Suprapubic skin (tissue), 3 donors: ENCODE data around the gene AKR1C2.

ENCODE experiments used
- POLR2AphosphoS5 ChIP-seq, 3 donors: sonication (generic); formaldehyde crosslinking; IDR thresholded peaks; one replicate each; pipeline ENCODE4 v1.6.1; 2017; ENCODE audit warnings: antibody characterized with exemption in 3 of 3
- TF ChIP-seq, protein P1 (sequence below), 2 donors: fragments of 200-600 bp in 1 of 2; fragments of 450-650 bp in 1 of 2; sonication (generic) in 1 of 2; IDR thresholded peaks; one replicate each; pipeline ENCODE4 v1.5.1; 2016 to 2019; ENCODE audit warnings: antibody characterized with exemption in 2 of 2, mild to moderate bottlenecking in 1 of 2, moderate library complexity in 1 of 2

DNA sequence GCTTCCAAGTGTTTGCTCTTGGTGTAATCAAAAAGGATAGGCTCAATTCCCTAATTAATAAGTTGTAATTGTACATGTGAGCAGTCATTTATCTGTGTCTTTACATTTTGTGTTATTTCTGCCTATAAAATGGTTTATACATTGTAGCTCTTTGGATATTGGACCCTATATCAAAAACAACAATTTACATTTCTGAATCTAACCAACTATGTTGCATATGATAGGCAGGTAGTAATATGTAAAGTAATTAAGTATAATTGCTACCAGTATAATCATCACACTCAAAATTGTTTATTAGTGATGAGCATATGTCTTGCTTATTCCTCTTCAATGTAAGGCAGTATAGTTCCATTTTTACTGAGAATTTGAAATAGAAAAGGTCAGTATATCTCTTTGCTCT, 26.6 kb downstream of the AKR1C2 start:
- TF ChIP-seq, protein P1, sequence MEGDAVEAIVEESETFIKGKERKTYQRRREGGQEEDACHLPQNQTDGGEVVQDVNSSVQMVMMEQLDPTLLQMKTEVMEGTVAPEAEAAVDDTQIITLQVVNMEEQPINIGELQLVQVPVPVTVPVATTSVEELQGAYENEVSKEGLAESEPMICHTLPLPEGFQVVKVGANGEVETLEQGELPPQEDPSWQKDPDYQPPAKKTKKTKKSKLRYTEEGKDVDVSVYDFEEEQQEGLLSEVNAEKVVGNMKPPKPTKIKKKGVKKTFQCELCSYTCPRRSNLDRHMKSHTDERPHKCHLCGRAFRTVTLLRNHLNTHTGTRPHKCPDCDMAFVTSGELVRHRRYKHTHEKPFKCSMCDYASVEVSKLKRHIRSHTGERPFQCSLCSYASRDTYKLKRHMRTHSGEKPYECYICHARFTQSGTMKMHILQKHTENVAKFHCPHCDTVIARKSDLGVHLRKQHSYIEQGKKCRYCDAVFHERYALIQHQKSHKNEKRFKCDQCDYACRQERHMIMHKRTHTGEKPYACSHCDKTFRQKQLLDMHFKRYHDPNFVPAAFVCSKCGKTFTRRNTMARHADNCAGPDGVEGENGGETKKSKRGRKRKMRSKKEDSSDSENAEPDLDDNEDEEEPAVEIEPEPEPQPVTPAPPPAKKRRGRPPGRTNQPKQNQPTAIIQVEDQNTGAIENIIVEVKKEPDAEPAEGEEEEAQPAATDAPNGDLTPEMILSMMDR (IDR thresholded peaks at IDR 0.05), result no peak
- no peak for TF ChIP-seq POLR2AphosphoS5 (IDR thresholded peaks at IDR 0.05)
